PC-3 (cell line): ENCODE data around the gene ATE1.

ENCODE experiments used
- EZH2 ChIP-seq: fragments of 300-600 bp; sonication (generic); IDR thresholded peaks from one replicate; pipeline ENCODE4 v1.6.1; 2017; ENCODE audit warnings: antibody characterized with exemption, mild to moderate bottlenecking, low read length; ENCODE audit not compliant: unreplicated experiment
- TF ChIP-seq, protein P1 (sequence below): fragments of 300-600 bp; sonication (generic); conservative IDR thresholded peaks from 2 replicates; pipeline ENCODE4 v1.5.1; 2017; ENCODE audit warnings: antibody characterized with exemption, low read depth, mild to moderate bottlenecking, low read length

- TF ChIP-seq, protein P1, sequence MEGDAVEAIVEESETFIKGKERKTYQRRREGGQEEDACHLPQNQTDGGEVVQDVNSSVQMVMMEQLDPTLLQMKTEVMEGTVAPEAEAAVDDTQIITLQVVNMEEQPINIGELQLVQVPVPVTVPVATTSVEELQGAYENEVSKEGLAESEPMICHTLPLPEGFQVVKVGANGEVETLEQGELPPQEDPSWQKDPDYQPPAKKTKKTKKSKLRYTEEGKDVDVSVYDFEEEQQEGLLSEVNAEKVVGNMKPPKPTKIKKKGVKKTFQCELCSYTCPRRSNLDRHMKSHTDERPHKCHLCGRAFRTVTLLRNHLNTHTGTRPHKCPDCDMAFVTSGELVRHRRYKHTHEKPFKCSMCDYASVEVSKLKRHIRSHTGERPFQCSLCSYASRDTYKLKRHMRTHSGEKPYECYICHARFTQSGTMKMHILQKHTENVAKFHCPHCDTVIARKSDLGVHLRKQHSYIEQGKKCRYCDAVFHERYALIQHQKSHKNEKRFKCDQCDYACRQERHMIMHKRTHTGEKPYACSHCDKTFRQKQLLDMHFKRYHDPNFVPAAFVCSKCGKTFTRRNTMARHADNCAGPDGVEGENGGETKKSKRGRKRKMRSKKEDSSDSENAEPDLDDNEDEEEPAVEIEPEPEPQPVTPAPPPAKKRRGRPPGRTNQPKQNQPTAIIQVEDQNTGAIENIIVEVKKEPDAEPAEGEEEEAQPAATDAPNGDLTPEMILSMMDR: no peak
- no peak for TF ChIP-seq EZH2
These were observed 214.3 kb downstream of the ATE1 start for GRCh38 chr10:121713486-121713885.
